ENCODE measurements around the gene SEMA4C.

SEMA4C gene

GRCh38 chr2:96859099-96859649, 10.7 kb downstream of the SEMA4C start:
- DNase-seq (ENCODE audit: low read depth), result no peak
- H3K4me3 ChIP-seq (ENCODE audit: low read length), result no peak overlapping the region
- TF ChIP-seq, protein P1, sequence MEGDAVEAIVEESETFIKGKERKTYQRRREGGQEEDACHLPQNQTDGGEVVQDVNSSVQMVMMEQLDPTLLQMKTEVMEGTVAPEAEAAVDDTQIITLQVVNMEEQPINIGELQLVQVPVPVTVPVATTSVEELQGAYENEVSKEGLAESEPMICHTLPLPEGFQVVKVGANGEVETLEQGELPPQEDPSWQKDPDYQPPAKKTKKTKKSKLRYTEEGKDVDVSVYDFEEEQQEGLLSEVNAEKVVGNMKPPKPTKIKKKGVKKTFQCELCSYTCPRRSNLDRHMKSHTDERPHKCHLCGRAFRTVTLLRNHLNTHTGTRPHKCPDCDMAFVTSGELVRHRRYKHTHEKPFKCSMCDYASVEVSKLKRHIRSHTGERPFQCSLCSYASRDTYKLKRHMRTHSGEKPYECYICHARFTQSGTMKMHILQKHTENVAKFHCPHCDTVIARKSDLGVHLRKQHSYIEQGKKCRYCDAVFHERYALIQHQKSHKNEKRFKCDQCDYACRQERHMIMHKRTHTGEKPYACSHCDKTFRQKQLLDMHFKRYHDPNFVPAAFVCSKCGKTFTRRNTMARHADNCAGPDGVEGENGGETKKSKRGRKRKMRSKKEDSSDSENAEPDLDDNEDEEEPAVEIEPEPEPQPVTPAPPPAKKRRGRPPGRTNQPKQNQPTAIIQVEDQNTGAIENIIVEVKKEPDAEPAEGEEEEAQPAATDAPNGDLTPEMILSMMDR (IDR thresholded peaks at IDR 0.05; ENCODE audit: insufficient read depth, low read depth, low read length, missing control alignments), result no peak

DNA sequence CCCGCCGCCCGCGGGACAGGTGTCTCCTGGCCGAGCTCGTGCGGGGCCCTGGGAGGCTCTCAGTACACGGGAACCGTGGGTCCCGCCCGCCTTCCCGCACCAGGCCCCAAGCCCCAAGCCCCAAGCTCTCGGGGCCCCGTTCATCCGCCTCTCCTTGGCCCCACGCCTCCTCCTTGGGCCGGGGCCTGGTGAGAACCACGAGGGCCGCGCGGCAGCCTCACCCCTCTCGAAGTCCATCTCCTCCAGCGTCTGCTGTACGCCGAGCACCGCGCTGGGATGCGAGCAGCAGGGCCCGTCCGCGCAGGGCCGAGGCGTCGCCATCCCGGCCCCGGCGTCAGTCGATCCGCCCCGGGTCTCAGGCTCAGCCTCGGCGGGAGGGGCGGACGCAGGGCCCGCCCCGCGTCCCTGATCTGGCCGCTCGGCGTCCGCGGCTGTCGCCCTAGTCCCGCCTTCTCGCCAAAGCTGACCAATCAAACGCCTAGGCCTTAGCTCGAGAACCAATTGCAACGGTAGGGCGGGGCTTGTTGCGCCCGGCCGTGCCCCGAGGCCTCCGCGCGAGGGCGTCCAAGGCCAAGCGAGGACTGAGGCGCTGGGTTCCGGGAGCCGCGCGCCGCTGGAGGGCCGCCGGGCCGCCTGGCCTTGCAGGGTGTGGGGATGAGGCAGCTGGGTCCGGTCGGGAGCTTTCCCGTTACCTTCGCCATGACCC, 12.1 kb downstream of the SEMA4C start, which contains the start of gene ANKRD39:
Gene ANKRD39 (minus strand): TSS at position 350 of the 706 bp plus-strand sequence. CDS start 29 bp downstream, at position 321.
- TF ChIP-seq, protein P1 (IDR thresholded peaks at IDR 0.05; ENCODE audit: insufficient read depth, low read depth, low read length, missing control alignments), result peak; percentile 51
- peak; percentile 99 for DNase-seq (ENCODE audit: low read depth)
- H3K4me3 ChIP-seq (ENCODE audit: low read length), result peak within 1 kb of the TSS; percentile 68

- H3K4me3 ChIP-seq (ENCODE audit: low read length), result peak overlapping the region; percentile 68
- TF ChIP-seq, protein P1 (IDR thresholded peaks at IDR 0.05; ENCODE audit: insufficient read depth, low read depth, low read length, missing control alignments), result no peak
- no peak for DNase-seq (ENCODE audit: low read depth)
Measured at GRCh38 chr2:96856776-96857666, 12.9 kb downstream of the SEMA4C start.

GRCh38 chr2:96853321-96853720, 16.6 kb downstream of the SEMA4C start:
- DNase-seq (ENCODE audit: low read depth), result no peak
- TF ChIP-seq, protein P1 (IDR thresholded peaks at IDR 0.05; ENCODE audit: insufficient read depth, low read depth, low read length, missing control alignments), result no peak
- no peak overlapping the region for H3K4me3 ChIP-seq (ENCODE audit: low read length)

DNA sequence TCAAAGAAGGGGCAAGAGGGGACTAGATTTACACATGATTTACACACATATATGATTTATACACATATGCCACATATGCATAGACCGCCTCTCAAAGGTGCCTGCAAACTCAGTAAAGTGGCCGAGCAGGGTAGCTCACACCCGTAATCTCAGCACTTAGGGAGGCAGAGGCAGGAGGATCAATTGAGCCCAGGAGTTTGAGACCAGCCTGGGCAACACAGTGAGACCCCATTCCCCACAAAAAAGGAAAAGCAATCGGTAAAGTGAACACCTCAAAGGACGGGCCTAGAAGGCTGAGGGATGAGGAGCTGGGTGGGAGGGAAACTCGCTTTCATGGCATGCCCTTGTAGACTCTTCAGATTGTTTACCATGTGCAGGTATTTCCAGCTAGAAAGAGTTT, 17.2 kb downstream of the SEMA4C start:
- DNase-seq (ENCODE audit: low read depth), result no peak

DNA sequence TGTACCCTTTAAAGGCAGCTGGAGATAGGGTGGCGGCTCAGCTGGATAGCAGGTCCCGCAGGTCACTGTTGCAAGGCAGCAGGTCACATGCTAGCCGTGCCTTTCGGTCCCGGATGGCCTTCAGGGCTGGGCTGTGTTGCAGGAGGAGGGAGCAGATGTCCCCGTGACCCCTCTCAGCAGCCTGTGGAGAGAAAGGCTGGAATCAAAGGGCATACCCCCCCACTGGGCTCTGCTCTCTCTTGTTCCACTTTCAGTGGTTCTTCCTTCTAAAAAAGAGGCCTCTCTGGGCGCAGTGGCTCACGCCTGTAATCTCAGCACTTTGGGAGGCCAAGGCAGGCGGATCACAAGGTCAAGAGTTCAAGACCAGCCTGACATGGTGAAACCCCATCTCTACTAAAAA, 21.6 kb downstream of the SEMA4C start:
- no peak for DNase-seq (ENCODE audit: low read depth)
- no peak overlapping the region for H3K4me3 ChIP-seq (ENCODE audit: low read length)
- TF ChIP-seq, protein P1 (IDR thresholded peaks at IDR 0.05; ENCODE audit: insufficient read depth, low read depth, low read length, missing control alignments), result no peak

More for the DNA sequence above, 17.2 kb downstream of the SEMA4C start:
- no peak overlapping the region for H3K4me3 ChIP-seq (ENCODE audit: low read length)
- TF ChIP-seq, protein P1 (IDR thresholded peaks at IDR 0.05; ENCODE audit: insufficient read depth, low read depth, low read length, missing control alignments), result no peak

Measured in epithelial cell of esophagus (primary cell).